HCT116 (cell line): ENCODE results near the gene KANSL3. TPM values are rescaled to one million over a fixed set of nuclear protein-coding genes. Genes with fewer than 3 reads are reported as not detected.
"Not testable (repeated sequence)": the region's sequence is repeated elsewhere in the genome, so short reads cannot be mapped to it uniquely, and the experiment has no call there.

ENCODE experiments used
- ATAC-seq: fragments of 200-7000 bp; cut with Tn5 transposase; 2 replicates; pipeline ENCODE4 v1.9.1; 2020; ENCODE audit warnings: mild to moderate bottlenecking, moderate library complexity
- BruUV-seq: library from RNA; stranded (reverse); fragments of 400-500 nt; replicated peaks from 2 replicates; lab custom pipeline; 2021; lab: Mats Ljungman, UMichigan
- CTCF ChIA-PET: fragments of 300-600 bp; sonication (Branson Sonifier 250); formaldehyde crosslinking; loops from one replicate; lab custom pipeline; 2021; ENCODE audit warnings: antibody characterized with exemption; lab: Charles Lee
- POLR2A ChIA-PET: fragments of 300-600, 350-600 bp; sonication (Branson Sonifier 250); formaldehyde crosslinking; loops from one replicate; lab custom pipeline; 2021; ENCODE audit warnings: antibody characterized with exemption; lab: Charles Lee
- RAD21 ChIA-PET, 2 experiments: fragments of 300-600 bp; sonication (Branson Sonifier 250); formaldehyde crosslinking; loops; one replicate each; lab custom pipeline; 2023; ENCODE audit warnings: low total read pairs in 2 of 2; ENCODE audit not compliant: uncharacterized antibody in 2 of 2, unreplicated experiment in 2 of 2, low non-redundant PET in 1 of 2; lab: Charles Lee
- DNase-seq: peaks from one replicate; pipeline ENCODE4 v3.0.0-alpha.2; 2010; ENCODE audit warnings: low read depth, low spot score
- H2AFZ ChIP-seq: fragments of 200-600 bp; shearing (Covaris generic), sonication (generic); 2 replicates; pipeline ENCODE4 v1.6.1; 2017; ENCODE audit warnings: low read depth, mixed run types, mixed read lengths, antibody characterized with exemption, low read length; ENCODE audit not compliant: poor library complexity, severe bottlenecking
- H3K27ac ChIP-seq: 2 replicates; pipeline ENCODE4 v1.5.1; 2012; ENCODE audit warnings: low read depth, low read length
- H3K27me3 ChIP-seq: fragments of 200-600 bp; sonication (generic); 2 replicates; pipeline ENCODE4 v1.6.1; 2016; ENCODE audit warnings: mixed run types, low read length, mixed read lengths; ENCODE audit not compliant: insufficient read depth
- H3K36me3 ChIP-seq, 2 experiments: fragments of 200-500 bp in 1 of 2; fragments of 200-600 bp in 1 of 2; sonication (Bioruptor generic) in 1 of 2; sonication (generic) in 1 of 2; 2 replicates each; pipeline versions ENCODE4 v1.5.1 to v1.6.1; 2014 to 2016; ENCODE audit warnings: low read length in 2 of 2, inconsistent platforms in 1 of 2, mixed read lengths in 1 of 2, mixed run types in 1 of 2; ENCODE audit not compliant: insufficient read depth in 2 of 2, control insufficient read depth in 1 of 2
- H3K4me1 ChIP-seq, 2 experiments: fragments of 200-600 bp in 1 of 2; sonication (generic) in 1 of 2; 2 replicates each; pipeline versions ENCODE4 v1.5.1 to v1.6.1; 2012 to 2017; ENCODE audit warnings: low read length in 2 of 2, inconsistent platforms in 1 of 2, mild to moderate bottlenecking in 1 of 2, mixed read lengths in 1 of 2, mixed run types in 1 of 2, moderate library complexity in 1 of 2; ENCODE audit not compliant: insufficient read depth in 2 of 2, control insufficient read depth in 1 of 2
- H3K4me2 ChIP-seq: fragments of 200-600 bp; sonication (generic); 2 replicates; pipeline ENCODE4 v1.6.1; 2017; ENCODE audit warnings: mixed run types, low read length, mixed read lengths
- H3K4me3 ChIP-seq, 2 experiments: fragments of 200-600 bp in 1 of 2; sonication (generic) in 1 of 2; replicated peaks in 1 of 2; 2 replicates each; pipeline ENCODE4 v1.5.1; 2011 to 2016; ENCODE audit warnings: low read length in 2 of 2, control low read depth in 1 of 2, low read depth in 1 of 2, mild to moderate bottlenecking in 1 of 2, mixed read lengths in 1 of 2, mixed run types in 1 of 2
- H3K79me2 ChIP-seq: fragments of 200-600 bp; sonication (generic); 2 replicates; pipeline ENCODE4 v1.6.1; 2017; ENCODE audit warnings: mild to moderate bottlenecking, mixed run types, low read length, moderate library complexity, mixed read lengths; ENCODE audit not compliant: insufficient read depth
- H3K9ac ChIP-seq: fragments of 200-600 bp; sonication (generic); 2 replicates; pipeline ENCODE4 v1.6.1; 2016; ENCODE audit warnings: low read length, mixed read lengths
- H3K9me2 ChIP-seq: fragments of 200-600 bp; sonication (generic), shearing (Covaris generic); 2 replicates; pipeline ENCODE4 v1.6.1; 2017; ENCODE audit warnings: mixed run types, mild to moderate bottlenecking, moderate library complexity; ENCODE audit not compliant: insufficient read depth
- H3K9me3 ChIP-seq, 2 experiments: fragments of 200-500 bp in 1 of 2; fragments of 200-600 bp in 1 of 2; sonication (Bioruptor generic) in 1 of 2; sonication (generic) in 1 of 2; 2 replicates each; pipeline ENCODE4 v1.6.1; 2014 to 2017; ENCODE audit warnings: low read length in 2 of 2, mixed read lengths in 2 of 2, inconsistent platforms in 1 of 2, low read depth in 1 of 2, mild to moderate bottlenecking in 1 of 2, mixed run types in 1 of 2, moderate library complexity in 1 of 2; ENCODE audit not compliant: control insufficient read depth in 1 of 2, insufficient read depth in 1 of 2
- H4K20me1 ChIP-seq: fragments of 200-600 bp; sonication (generic), shearing (Covaris generic); 2 replicates; pipeline ENCODE4 v1.6.1; 2017; ENCODE audit warnings: mixed run types, mild to moderate bottlenecking, moderate library complexity; ENCODE audit not compliant: insufficient read depth
- CBX3 ChIP-seq: IDR thresholded peaks from 2 replicates; pipeline ENCODE4 v1.6.1; 2012; ENCODE audit warnings: low read depth
- CTCF ChIP-seq, 3 experiments: fragments of 200-600 bp in 1 of 3; sonication (generic) in 1 of 3; IDR thresholded peaks in 2 of 3; conservative IDR thresholded peaks in 1 of 3; 2 replicates each; pipeline ENCODE4 v1.5.1; 2012 to 2017; ENCODE audit warnings: low read depth in 2 of 3, low read length in 2 of 3, antibody characterized with exemption in 1 of 3, borderline replicate concordance in 1 of 3, control low read depth in 1 of 3, mild to moderate bottlenecking in 1 of 3, mixed read lengths in 1 of 3, mixed run types in 1 of 3, moderate library complexity in 1 of 3; ENCODE audit not compliant: insufficient read depth in 1 of 3
- EGR1 ChIP-seq: IDR thresholded peaks from 2 replicates; pipeline ENCODE4 v1.6.1; 2012; ENCODE audit warnings: low read depth
- ELF1 ChIP-seq: IDR thresholded peaks from 2 replicates; pipeline ENCODE4 v1.6.1; 2012; ENCODE audit warnings: low read depth, borderline replicate concordance
- EZH2 ChIP-seq: fragments of 200-600 bp; sonication (generic); IDR thresholded peaks from 2 replicates; pipeline ENCODE4 v1.6.1; 2017; ENCODE audit warnings: antibody characterized with exemption, mixed run types
- FOSL1 ChIP-seq: IDR thresholded peaks from 2 replicates; pipeline ENCODE4 v1.6.1; 2012; ENCODE audit warnings: low read depth
- JUND ChIP-seq: IDR thresholded peaks from 2 replicates; pipeline ENCODE4 v1.6.1; 2012
- POLR2AphosphoS5 ChIP-seq: IDR thresholded peaks from 2 replicates; pipeline ENCODE4 v1.6.1; 2011; ENCODE audit warnings: mild to moderate bottlenecking, low read depth, low read length, moderate library complexity
- SIN3A ChIP-seq: IDR thresholded peaks from 2 replicates; pipeline ENCODE4 v1.6.1; 2012; ENCODE audit warnings: low read depth
- SP1 ChIP-seq: IDR thresholded peaks from 2 replicates; pipeline ENCODE4 v1.6.1; 2012; ENCODE audit warnings: low read depth
- SRF ChIP-seq: IDR thresholded peaks from 2 replicates; pipeline ENCODE4 v1.6.1; 2012; ENCODE audit warnings: low read depth
- TCF7L2 ChIP-seq: IDR thresholded peaks from 2 replicates; pipeline ENCODE4 v1.7.0; 2011; ENCODE audit warnings: borderline replicate concordance, inconsistent platforms; ENCODE audit not compliant: insufficient read depth, insufficient read length; ENCODE audit errors: extremely low read depth
- ZFX ChIP-seq: fragments of 450-650 bp; IDR thresholded peaks from 2 replicates; pipeline ENCODE4 v1.6.1; 2017
- ZNF274 ChIP-seq: fragments of 200-500 bp; sonication (Bioruptor generic); IDR thresholded peaks from 2 replicates; pipeline ENCODE4 v1.6.1; 2014; ENCODE audit warnings: mild to moderate bottlenecking, low read depth, low read length, inconsistent platforms
- intact Hi-C: fragments of 100-400 bp; cut with micrococcal nuclease; formaldehyde crosslinking; loops from 2 replicates; pipeline ENCODE4 v1.10.0; 2022
- total RNA-seq: library from RNA; stranded (reverse); gene quantifications from one replicate; pipeline ENCODE4 v1.2.1, GENCODE V29; 2021; ENCODE audit not compliant: unreplicated experiment

KANSL3 gene
- total RNA-seq, 1 experiment from 2014 or later: 35.8 TPM

DNA sequence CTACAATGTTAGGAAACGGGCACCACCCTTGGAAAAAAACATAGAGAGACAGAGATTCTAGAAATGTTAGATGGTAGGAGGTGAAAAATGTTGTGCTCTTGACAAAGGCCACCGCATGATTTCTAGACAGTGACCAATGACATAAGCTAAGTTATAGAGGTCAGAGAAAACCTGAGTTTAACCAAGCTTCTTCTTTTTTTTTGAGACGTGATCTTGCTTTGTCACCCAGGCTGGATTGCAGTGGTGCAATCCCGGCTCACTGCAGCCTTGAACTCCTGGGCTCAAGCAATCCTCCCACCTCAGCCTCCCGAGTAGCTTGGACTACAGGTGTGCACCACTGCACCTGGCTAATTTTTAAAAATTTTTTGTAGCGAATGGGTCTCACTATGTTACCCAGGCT, 17.4 kb upstream of the KANSL3 start:
- H3K79me2 ChIP-seq: no peaks in the 10 kb centered on the region
- H3K27me3 ChIP-seq: no peaks in the 10 kb centered on the region
- H3K4me2 ChIP-seq: no peak overlapping the region
- DNase-seq (no peak), ATAC-seq (no peak)
- no peak overlapping the region for H3K9ac ChIP-seq
- H3K4me3 ChIP-seq: no peak overlapping the region
- H4K20me1 ChIP-seq: no peaks in the 10 kb centered on the region
- no peak overlapping the region for H3K27ac ChIP-seq
- no peak for TF ChIP-seq EGR1
- TF ChIP-seq ELF1: no peak
- TF ChIP-seq TCF7L2: no peak
- TF ChIP-seq SRF: no peak
- TF ChIP-seq SIN3A: no peak
- no peak for TF ChIP-seq SP1
- TF ChIP-seq POLR2AphosphoS5: no peak
- TF ChIP-seq ZNF274: no peak
- TF ChIP-seq FOSL1: no peak
- no peak for TF ChIP-seq CTCF (IDR thresholded peaks at IDR 0.05 in 2 of 3, conservative IDR thresholded peaks at IDR 0.05 in 1 of 3; ENCODE audit: borderline replicate concordance in 1 of 3, insufficient read depth in 1 of 3, low read depth in 2 of 3, low read length in 2 of 3)
- TF ChIP-seq ZFX: no peak
- no peak for TF ChIP-seq JUND
- no peak for TF ChIP-seq CBX3
- no peak for TF ChIP-seq EZH2
- H3K9me3 ChIP-seq: no peaks in the 10 kb centered on the region
- ChIA-PET POLR2A (no interaction called here), RAD21 (no interaction called here), CTCF (no interaction called here)
- intact Hi-C loops: no loop called here
- H3K9me2 ChIP-seq: no peaks in the 10 kb centered on the region
- no peak overlapping the region for H2AFZ ChIP-seq
- H3K36me3 ChIP-seq: no peaks in the 10 kb centered on the region
- no peaks in the 10 kb centered on the region for H3K4me1 ChIP-seq
- BruUV-seq: no TSS peak

GRCh38 chr2:96654791-96655190, 16.7 kb upstream of the KANSL3 start:
- BruUV-seq, H3K4me3 ChIP-seq, H3K9ac ChIP-seq, DNase-seq, H3K27ac ChIP-seq, POLR2A ChIA-PET, H2AFZ ChIP-seq, CTCF ChIA-PET, H3K36me3 ChIP-seq, H4K20me1 ChIP-seq, intact Hi-C loops, H3K27me3 ChIP-seq, H3K4me2 ChIP-seq, RAD21 ChIA-PET, H3K4me1 ChIP-seq, H3K9me2 ChIP-seq, H3K79me2 ChIP-seq, ATAC-seq, H3K9me3 ChIP-seq: not testable (repeated sequence)
